Panc1 (cell line): ENCODE results near the gene INVS. TPM values are rescaled to one million over a fixed set of nuclear protein-coding genes. Genes with fewer than 3 reads are reported as not detected.
"Not testable (repeated sequence)": the region's sequence is repeated elsewhere in the genome, so short reads cannot be mapped to it uniquely, and the experiment has no call there.

Experiments used
- ATAC-seq: fragments of 200-7000 bp; cut with Tn5 transposase; 2 replicates; pipeline ENCODE4 v1.9.1; 2020; ENCODE audit warnings: mild to moderate bottlenecking, moderate library complexity
- BruUV-seq: library from RNA; stranded (reverse); fragments of 400-500 nt; replicated peaks from 2 replicates; lab custom pipeline; 2021; lab: Mats Ljungman, UMichigan
- CTCF ChIA-PET: fragments of 300-600 bp; sonication (Branson Sonifier 250); formaldehyde crosslinking; loops from one replicate; lab custom pipeline; 2022; ENCODE audit warnings: antibody characterized with exemption; lab: Charles Lee
- POLR2A ChIA-PET: fragments of 300-600 bp; sonication (Branson Sonifier 250); formaldehyde crosslinking; loops from one replicate; lab custom pipeline; 2022; ENCODE audit warnings: antibody characterized with exemption; lab: Charles Lee
- DNase-seq: peaks from one replicate; pipeline ENCODE4 v3.0.0-alpha.2; 2010; ENCODE audit warnings: low read depth, low spot score
- H3K27ac ChIP-seq: 2 replicates; pipeline ENCODE4 v1.5.1; 2011; ENCODE audit warnings: mild to moderate bottlenecking, low read length, inconsistent platforms
- H3K27me3 ChIP-seq: fragments of 200-500 bp; sonication (Bioruptor generic); 2 replicates; pipeline ENCODE4 v1.6.0; 2014; ENCODE audit warnings: low read length, inconsistent platforms; ENCODE audit not compliant: control insufficient read depth, insufficient read depth
- H3K36me3 ChIP-seq: fragments of 200-500 bp; sonication (Bioruptor generic); 2 replicates; pipeline ENCODE4 v1.5.1; 2014; ENCODE audit warnings: inconsistent platforms, mild to moderate bottlenecking, low read length, moderate library complexity; ENCODE audit not compliant: control insufficient read depth, insufficient read depth
- H3K4me1 ChIP-seq: 2 replicates; pipeline ENCODE4 v1.5.1; 2011; ENCODE audit warnings: inconsistent platforms, mild to moderate bottlenecking, low read length, moderate library complexity; ENCODE audit not compliant: control insufficient read depth, insufficient read depth
- H3K4me3 ChIP-seq, 2 experiments: 2 replicates each; pipeline ENCODE4 v1.5.1; 2011 to 2012; ENCODE audit warnings: low read depth in 2 of 2, low read length in 2 of 2, mild to moderate bottlenecking in 2 of 2, inconsistent platforms in 1 of 2, moderate library complexity in 1 of 2
- H3K9me3 ChIP-seq: fragments of 200-500 bp; sonication (Bioruptor generic); 2 replicates; pipeline ENCODE4 v1.5.1; 2014; ENCODE audit warnings: low read depth, mild to moderate bottlenecking, inconsistent platforms, low read length, moderate library complexity; ENCODE audit not compliant: control insufficient read depth, insufficient read depth
- CTCF ChIP-seq: fragments of 450-650 bp; IDR thresholded peaks from 2 replicates; pipeline ENCODE4 v1.5.1; 2017; ENCODE audit warnings: mild to moderate bottlenecking
- POLR2AphosphoS5 ChIP-seq: IDR thresholded peaks from 2 replicates; pipeline ENCODE4 v1.6.1; 2012; ENCODE audit warnings: mild to moderate bottlenecking, low read depth, low read length, moderate library complexity
- REST ChIP-seq, 2 experiments: IDR thresholded peaks; 2 replicates each; pipeline ENCODE4 v1.6.1; 2011 to 2012; ENCODE audit warnings: low read depth in 2 of 2, control low read depth in 1 of 2, low read length in 1 of 2, mild to moderate bottlenecking in 1 of 2, moderate library complexity in 1 of 2; ENCODE audit not compliant: insufficient read depth in 1 of 2
- SIN3A ChIP-seq: IDR thresholded peaks from 2 replicates; pipeline ENCODE4 v1.6.1; 2012; ENCODE audit warnings: low read depth, mild to moderate bottlenecking, low read length, moderate library complexity, borderline replicate concordance; ENCODE audit not compliant: insufficient read depth
- TCF7L2 ChIP-seq: IDR thresholded peaks from 2 replicates; pipeline ENCODE4 v1.6.1; 2011; ENCODE audit warnings: mild to moderate bottlenecking, low read depth, low read length, inconsistent platforms
- in situ Hi-C: cut with HindIII; loops from 2 replicates; pipeline ENCODE4 v1.10.0; 2016; ENCODE audit warnings: low sequenced_read_pairs, low pct_unique_long_range_greater_than_20kb
- intact Hi-C: fragments of 100-400 bp; cut with micrococcal nuclease; formaldehyde crosslinking; loops from one replicate; pipeline ENCODE4 v1.10.0; 2022; ENCODE audit not compliant: unreplicated experiment
- total RNA-seq: library from RNA; stranded (reverse); gene quantifications from one replicate; pipeline ENCODE4 v1.2.1, GENCODE V29; 2021; ENCODE audit not compliant: unreplicated experiment

Gene INVS
- total RNA-seq, 1 experiment from 2014 or later: 8.2 TPM

GRCh38 chr9:100324594-100325200 lies 225.7 kb downstream of the INVS start:
- DNase-seq (no peak), ATAC-seq (no peak)
- intact Hi-C loops (loop anchor here (5.0 kb wide), 1 partner anchor 297 kb away; no protein-coding TSS in a partner anchor), in situ Hi-C loops (no loop called here)
- H3K4me1 ChIP-seq: no peaks in the 10 kb centered on the region
- no peaks in the 10 kb centered on the region for H3K9me3 ChIP-seq
- TF ChIP-seq SIN3A (no peak), CTCF (peak; percentile 57; the same call in 1 of the 2 replicates), REST (IDR thresholded peaks at IDR 0.05; ENCODE audit: insufficient read depth in 1 of 2, low read depth in 2 of 2, low read length in 1 of 2) (no peak)
- H3K27ac ChIP-seq: no peak overlapping the region
- BruUV-seq: no TSS peak
- ChIA-PET POLR2A (no interaction called here), CTCF (interaction anchor here (0.6 to 1.0 kb wide), 6 partner anchors 21 to 1162 kb away, joined by 3 read pairs; no protein-coding TSS in a partner anchor)
- peaks cover 22% of the 10 kb centered on the region for H3K36me3 ChIP-seq
- H3K4me3 ChIP-seq: no peak overlapping the region
- H3K27me3 ChIP-seq: no peaks in the 10 kb centered on the region

- H3K27me3 ChIP-seq, ATAC-seq, H3K9me3 ChIP-seq, H3K36me3 ChIP-seq, H3K27ac ChIP-seq, BruUV-seq, POLR2A ChIA-PET, H3K4me3 ChIP-seq, H3K4me1 ChIP-seq, DNase-seq, CTCF ChIA-PET, intact Hi-C loops, in situ Hi-C loops: not testable (repeated sequence)
Observed at GRCh38 chr9:100338736-100339135, 239.7 kb downstream of the INVS start.

- intact Hi-C loops: loop anchor here (10.0 kb wide), 1 partner anchor 255 kb away; no protein-coding TSS in a partner anchor
- DNase-seq: no peak
- in situ Hi-C loops: no loop called here
- no peaks in the 10 kb centered on the region for H3K9me3 ChIP-seq
- peaks cover 2% of the 10 kb centered on the region; the same call in 1 of the 2 replicates for H3K36me3 ChIP-seq
- no peak overlapping the region for H3K4me3 ChIP-seq
- no TSS peak for BruUV-seq
- ChIA-PET CTCF (no interaction called here), POLR2A (no interaction called here)
- H3K4me1 ChIP-seq: no peaks in the 10 kb centered on the region
- no peak for ATAC-seq
- TF ChIP-seq SIN3A (no peak), REST (IDR thresholded peaks at IDR 0.05; ENCODE audit: insufficient read depth in 1 of 2, low read depth in 2 of 2, low read length in 1 of 2) (no peak), POLR2AphosphoS5 (no peak), CTCF (no peak), TCF7L2 (no peak)
- H3K27ac ChIP-seq: no peak overlapping the region
- H3K27me3 ChIP-seq: no peaks in the 10 kb centered on the region
Observed at GRCh38 chr9:100340224-100340623, 241.2 kb downstream of the INVS start.
